ENCODE data around the gene SRC.

SRC gene

GRCh38 chr20:37359331-37359730 is 13.4 kb downstream of the SRC start:
- no peak for TF ChIP-seq CTCF (IDR thresholded peaks at IDR 0.05; ENCODE audit: insufficient read depth, low read length, missing control alignments)
- ChIA-PET POLR2A (no interaction called here), CTCF (interaction anchor here (1.3 kb wide), 1 partner anchor 9 kb away, joined by 4 read pairs; no protein-coding TSS in a partner anchor)
- no peak overlapping the region for H3K4me3 ChIP-seq (ENCODE audit: low read depth, low read length)
- no peak for DNase-seq (ENCODE audit: low read depth, low spot score)

GRCh38 chr20:37359836-37360235 is 13.9 kb downstream of the SRC start:
- H3K4me3 ChIP-seq (ENCODE audit: low read depth, low read length), result no peak overlapping the region
- DNase-seq (ENCODE audit: low read depth, low spot score), result no peak
- TF ChIP-seq CTCF (IDR thresholded peaks at IDR 0.05; ENCODE audit: insufficient read depth, low read length, missing control alignments), result no peak
- CTCF ChIA-PET, result interaction anchor here (1.1 kb wide), 1 partner anchor 78 kb away, joined by 3 read pairs; no protein-coding TSS in a partner anchor
- POLR2A ChIA-PET, result no interaction called here

- CTCF ChIA-PET, result interaction anchor here (0.8 to 1.1 kb wide), 2 partner anchors 75 to 78 kb away, joined by 3 read pairs; no protein-coding TSS in a partner anchor
- POLR2A ChIA-PET, result no interaction called here
- no peak overlapping the region for H3K4me3 ChIP-seq (ENCODE audit: low read depth, low read length)
- TF ChIP-seq CTCF (IDR thresholded peaks at IDR 0.05; ENCODE audit: insufficient read depth, low read length, missing control alignments), result no peak
- no peak for DNase-seq (ENCODE audit: low read depth, low spot score)
Observed at GRCh38 chr20:37360391-37361115, 14.6 kb downstream of the SRC start.

GRCh38 chr20:37361336-37361735 is 15.4 kb downstream of the SRC start:
- POLR2A ChIA-PET, result no interaction called here
- CTCF ChIA-PET, result interaction anchor here (0.8 kb wide), 1 partner anchor 75 kb away, joined by 3 read pairs; no protein-coding TSS in a partner anchor
- TF ChIP-seq CTCF (IDR thresholded peaks at IDR 0.05; ENCODE audit: insufficient read depth, low read length, missing control alignments), result no peak
- H3K4me3 ChIP-seq (ENCODE audit: low read depth, low read length), result no peak overlapping the region
- DNase-seq (ENCODE audit: low read depth, low spot score), result no peak

- DNase-seq (ENCODE audit: low read depth, low spot score), result no peak
- CTCF ChIA-PET, result interaction anchor here (0.7 kb wide), 1 partner anchor 38 kb away, joined by 4 read pairs; no protein-coding TSS in a partner anchor
- H3K4me3 ChIP-seq (ENCODE audit: low read depth, low read length), result no peak overlapping the region
- POLR2A ChIA-PET, result no interaction called here
- TF ChIP-seq CTCF (IDR thresholded peaks at IDR 0.05; ENCODE audit: insufficient read depth, low read length, missing control alignments), result no peak
Observed at GRCh38 chr20:37362231-37362792, 16.4 kb downstream of the SRC start.

GRCh38 chr20:37362821-37363220 is 16.9 kb downstream of the SRC start:
- no peak overlapping the region for H3K4me3 ChIP-seq (ENCODE audit: low read depth, low read length)
- no peak for TF ChIP-seq CTCF (IDR thresholded peaks at IDR 0.05; ENCODE audit: insufficient read depth, low read length, missing control alignments)
- DNase-seq (ENCODE audit: low read depth, low spot score), result no peak
- POLR2A ChIA-PET, result no interaction called here
- CTCF ChIA-PET, result interaction anchor here (0.7 to 1.4 kb wide), 2 partner anchors 39 to 95 kb away, joined by 3 to 4 read pairs; no protein-coding TSS in a partner anchor

All from AG04449 (cell line).